Measurements from ENCODE around the gene TPST2. TPM values are rescaled to one million over a fixed set of nuclear protein-coding genes. Genes with fewer than 3 reads are reported as not detected.

TPST2 gene
- total RNA-seq, 4 donors from 2014 or later, result 32.3 to 110 (median 65.4) TPM

GRCh38 chr22:26621663-26622062, 31.7 kb upstream of the TPST2 start, which contains the start of gene CRYBA4:
Gene CRYBA4, plus strand, starts transcription at chr22:26621963. Its CDS starts 634 bp downstream, at chr22:26622597.
- intact Hi-C loops (cut with DNase I; ENCODE audit: low total_unique reads) (no loop called here), in situ Hi-C loops (cut with MboI; ENCODE audit: low sequenced_read_pairs in 4 of 4) (no loop called here)
- Histone ChIP-seq H3K36me3 (no peaks in the 10 kb centered on the region), H3K27ac (no peak within 1 kb of the TSS), H3K4me3 (no peak within 1 kb of the TSS), H3K9me3 (no peaks in the 10 kb centered on the region), H3K4me1 (no peaks in the 10 kb centered on the region), H3K27me3 (no peaks in the 10 kb centered on the region)
- no peak for TF ChIP-seq CTCF (IDR thresholded peaks at IDR 0.05 in 4 of 5, conservative IDR thresholded peaks at IDR 0.05 in 1 of 5)
- TF ChIP-seq POLR2A (IDR thresholded peaks at IDR 0.05), result no peak
- DNase-seq (no peak), ATAC-seq (no peak)

DNA sequence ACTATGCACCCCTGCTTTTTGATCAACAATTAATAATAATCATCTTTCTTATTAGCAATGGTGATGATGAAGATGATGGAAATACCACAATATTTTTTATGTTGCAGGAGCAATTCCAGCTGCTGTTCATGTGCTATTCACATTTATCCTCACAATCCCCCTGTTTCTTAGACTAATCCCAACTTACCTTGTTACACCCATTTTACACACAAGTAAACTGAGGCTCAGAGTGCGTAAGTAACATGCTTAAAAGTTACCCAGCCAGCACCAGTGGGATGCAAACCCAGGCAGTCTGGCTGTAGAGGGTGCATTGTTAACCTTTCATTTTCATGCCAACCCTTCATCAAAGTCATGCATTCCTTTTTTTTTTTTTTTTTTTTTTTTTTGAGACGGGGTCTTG, 30.3 kb upstream of the TPST2 start:
- Histone ChIP-seq H3K4me3 (no peak overlapping the region), H3K4me1 (no peaks in the 10 kb centered on the region), H3K27ac (no peak overlapping the region), H3K9me3 (no peaks in the 10 kb centered on the region), H3K27me3 (no peaks in the 10 kb centered on the region), H3K36me3 (no peaks in the 10 kb centered on the region)
- TF ChIP-seq CTCF (IDR thresholded peaks at IDR 0.05 in 4 of 5, conservative IDR thresholded peaks at IDR 0.05 in 1 of 5) (no peak), POLR2A (IDR thresholded peaks at IDR 0.05) (no peak)
- DNase-seq (no peak), ATAC-seq (no peak)
- intact Hi-C loops (cut with DNase I; ENCODE audit: low total_unique reads) (no loop called here), in situ Hi-C loops (cut with MboI; ENCODE audit: low sequenced_read_pairs in 4 of 4) (no loop called here)

- TF ChIP-seq CTCF (IDR thresholded peaks at IDR 0.05 in 4 of 5, conservative IDR thresholded peaks at IDR 0.05 in 1 of 5) (no peak), POLR2A (IDR thresholded peaks at IDR 0.05) (no peak)
- no peaks in the 10 kb centered on the region for H3K9me3 ChIP-seq
- in situ Hi-C loops (cut with MboI; ENCODE audit: low sequenced_read_pairs in 4 of 4), result no loop called here
- H3K27ac ChIP-seq, result no peak overlapping the region
- H3K4me3 ChIP-seq, result no peak overlapping the region
- ATAC-seq (no peak), DNase-seq (no peak)
- intact Hi-C loops (cut with DNase I; ENCODE audit: low total_unique reads), result no loop called here
- no peaks in the 10 kb centered on the region for H3K4me1 ChIP-seq
- peaks cover 0 to 4% (median 0%) of the 10 kb centered on the region in 3 donors for H3K27me3 ChIP-seq
- H3K36me3 ChIP-seq, result no peaks in the 10 kb centered on the region
These were observed 29.6 kb upstream of the TPST2 start for GRCh38 chr22:26619510-26619909.

DNA sequence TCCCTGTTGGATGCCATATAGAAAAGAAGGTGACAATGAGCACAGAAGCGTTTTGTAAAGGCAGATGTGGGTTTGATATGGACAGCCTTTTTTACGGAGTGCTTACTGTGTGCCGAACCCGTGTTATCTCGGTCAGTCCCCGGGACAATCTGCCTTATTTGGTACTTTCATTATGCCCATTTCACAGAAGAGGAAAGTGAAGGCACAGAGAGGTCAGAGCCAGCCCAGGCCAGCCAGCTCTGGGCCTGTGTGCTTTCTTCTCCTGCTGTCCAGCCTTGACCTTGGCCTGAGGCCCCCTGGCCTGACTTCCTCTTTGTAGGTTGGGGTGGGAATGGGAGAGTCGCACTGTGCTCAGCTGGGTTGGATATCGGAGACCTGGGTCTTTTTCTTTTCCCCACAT, 28.5 kb upstream of the TPST2 start:
- DNase-seq (no peak), ATAC-seq (no peak)
- in situ Hi-C loops (cut with MboI; ENCODE audit: low sequenced_read_pairs in 4 of 4), result no loop called here
- no peaks in the 10 kb centered on the region for H3K9me3 ChIP-seq
- no peak for TF ChIP-seq POLR2A (IDR thresholded peaks at IDR 0.05)
- TF ChIP-seq CTCF (IDR thresholded peaks at IDR 0.05 in 4 of 5, conservative IDR thresholded peaks at IDR 0.05 in 1 of 5), result no peak
- no peaks in the 10 kb centered on the region for H3K4me1 ChIP-seq
- no peaks in the 10 kb centered on the region for H3K36me3 ChIP-seq
- intact Hi-C loops (cut with DNase I; ENCODE audit: low total_unique reads), result no loop called here
- no peak overlapping the region for H3K27ac ChIP-seq
- H3K27me3 ChIP-seq, result peaks cover 0 to 7% (median 0%) of the 10 kb centered on the region in 3 donors
- H3K4me3 ChIP-seq, result no peak overlapping the region
